ENCODE data around the gene ADAM23.

- TF ChIP-seq POLR2A (IDR thresholded peaks at IDR 0.05) (no peak), POLR2AphosphoS5 (IDR thresholded peaks at IDR 0.05) (no peak), EP300 (IDR thresholded peaks at IDR 0.05) (no peak)
- TF ChIP-seq, protein P1, sequence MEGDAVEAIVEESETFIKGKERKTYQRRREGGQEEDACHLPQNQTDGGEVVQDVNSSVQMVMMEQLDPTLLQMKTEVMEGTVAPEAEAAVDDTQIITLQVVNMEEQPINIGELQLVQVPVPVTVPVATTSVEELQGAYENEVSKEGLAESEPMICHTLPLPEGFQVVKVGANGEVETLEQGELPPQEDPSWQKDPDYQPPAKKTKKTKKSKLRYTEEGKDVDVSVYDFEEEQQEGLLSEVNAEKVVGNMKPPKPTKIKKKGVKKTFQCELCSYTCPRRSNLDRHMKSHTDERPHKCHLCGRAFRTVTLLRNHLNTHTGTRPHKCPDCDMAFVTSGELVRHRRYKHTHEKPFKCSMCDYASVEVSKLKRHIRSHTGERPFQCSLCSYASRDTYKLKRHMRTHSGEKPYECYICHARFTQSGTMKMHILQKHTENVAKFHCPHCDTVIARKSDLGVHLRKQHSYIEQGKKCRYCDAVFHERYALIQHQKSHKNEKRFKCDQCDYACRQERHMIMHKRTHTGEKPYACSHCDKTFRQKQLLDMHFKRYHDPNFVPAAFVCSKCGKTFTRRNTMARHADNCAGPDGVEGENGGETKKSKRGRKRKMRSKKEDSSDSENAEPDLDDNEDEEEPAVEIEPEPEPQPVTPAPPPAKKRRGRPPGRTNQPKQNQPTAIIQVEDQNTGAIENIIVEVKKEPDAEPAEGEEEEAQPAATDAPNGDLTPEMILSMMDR (IDR thresholded peaks at IDR 0.05) = no peak
Measured at GRCh38 chr2:206626108-206626507, 182.8 kb downstream of the ADAM23 start.

All from upper lobe of left lung (tissue), 4 donors.